ENCODE results near the gene HOATZ. TPM values are rescaled to one million over a fixed set of nuclear protein-coding genes. Genes with fewer than 3 reads are reported as not detected.

The HOATZ gene
- total RNA-seq, 1 donor from 2014 or later, result not detected

DNA sequence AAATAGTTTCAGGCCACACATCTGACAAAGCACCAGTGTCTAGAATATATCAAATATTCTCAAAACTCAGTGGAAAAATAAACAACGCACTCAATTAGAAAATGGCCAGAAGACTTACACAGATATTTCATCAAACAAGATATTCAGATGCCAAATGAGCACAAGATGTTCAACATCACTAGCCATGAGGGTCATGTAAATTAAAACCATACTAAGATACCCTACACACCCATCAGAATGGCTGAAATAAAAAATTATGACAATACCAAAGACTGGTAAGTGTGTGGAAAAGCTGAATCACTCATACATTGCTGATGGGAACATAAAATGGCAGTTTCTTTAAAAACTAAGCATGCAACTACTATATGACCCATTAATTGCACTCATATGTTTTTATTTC lies 24.1 kb upstream of the HOATZ start:
- peaks cover 2% of the 10 kb centered on the region for H3K36me3 Mint-ChIP-seq
- H3K27ac Mint-ChIP-seq, result no peak overlapping the region
- TF ChIP-seq, protein P1, sequence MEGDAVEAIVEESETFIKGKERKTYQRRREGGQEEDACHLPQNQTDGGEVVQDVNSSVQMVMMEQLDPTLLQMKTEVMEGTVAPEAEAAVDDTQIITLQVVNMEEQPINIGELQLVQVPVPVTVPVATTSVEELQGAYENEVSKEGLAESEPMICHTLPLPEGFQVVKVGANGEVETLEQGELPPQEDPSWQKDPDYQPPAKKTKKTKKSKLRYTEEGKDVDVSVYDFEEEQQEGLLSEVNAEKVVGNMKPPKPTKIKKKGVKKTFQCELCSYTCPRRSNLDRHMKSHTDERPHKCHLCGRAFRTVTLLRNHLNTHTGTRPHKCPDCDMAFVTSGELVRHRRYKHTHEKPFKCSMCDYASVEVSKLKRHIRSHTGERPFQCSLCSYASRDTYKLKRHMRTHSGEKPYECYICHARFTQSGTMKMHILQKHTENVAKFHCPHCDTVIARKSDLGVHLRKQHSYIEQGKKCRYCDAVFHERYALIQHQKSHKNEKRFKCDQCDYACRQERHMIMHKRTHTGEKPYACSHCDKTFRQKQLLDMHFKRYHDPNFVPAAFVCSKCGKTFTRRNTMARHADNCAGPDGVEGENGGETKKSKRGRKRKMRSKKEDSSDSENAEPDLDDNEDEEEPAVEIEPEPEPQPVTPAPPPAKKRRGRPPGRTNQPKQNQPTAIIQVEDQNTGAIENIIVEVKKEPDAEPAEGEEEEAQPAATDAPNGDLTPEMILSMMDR (IDR thresholded peaks at IDR 0.05; ENCODE audit: unreplicated experiment), result no peak
- H3K4me1 Mint-ChIP-seq, result no peaks in the 10 kb centered on the region
- H3K4me3 Mint-ChIP-seq, result no peak overlapping the region
- peaks cover 14% of the 10 kb centered on the region for H3K9me3 Mint-ChIP-seq
- H3K27me3 Mint-ChIP-seq (ENCODE audit: low read depth), result peaks cover 2% of the 10 kb centered on the region
- no peak for DNase-seq (ENCODE audit: low spot score in 2 of 2, unreplicated experiment in 2 of 2)

DNA sequence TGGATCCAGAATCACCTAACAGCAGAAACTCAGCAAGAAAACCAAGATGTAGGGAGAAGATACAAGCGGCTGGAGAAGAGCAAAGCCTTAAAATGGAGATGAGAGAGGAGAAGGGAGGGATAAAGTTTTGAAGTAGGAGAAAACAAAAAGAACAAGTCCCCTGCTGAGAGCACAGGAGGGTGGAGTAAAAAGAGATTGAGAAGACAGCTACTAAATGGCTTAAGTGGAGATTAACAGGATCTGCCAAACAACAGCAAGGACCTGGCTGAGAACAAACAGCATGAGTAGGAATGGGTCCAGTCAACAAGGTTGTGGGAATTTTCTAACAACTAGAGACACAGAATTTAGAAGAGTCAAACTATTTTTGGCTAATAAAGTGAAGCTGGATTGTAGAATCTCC lies 20.5 kb upstream of the HOATZ start:
- TF ChIP-seq, protein P1 (IDR thresholded peaks at IDR 0.05; ENCODE audit: unreplicated experiment), result no peak
- H3K9me3 Mint-ChIP-seq, result no peaks in the 10 kb centered on the region
- no peak overlapping the region for H3K4me3 Mint-ChIP-seq

DNA sequence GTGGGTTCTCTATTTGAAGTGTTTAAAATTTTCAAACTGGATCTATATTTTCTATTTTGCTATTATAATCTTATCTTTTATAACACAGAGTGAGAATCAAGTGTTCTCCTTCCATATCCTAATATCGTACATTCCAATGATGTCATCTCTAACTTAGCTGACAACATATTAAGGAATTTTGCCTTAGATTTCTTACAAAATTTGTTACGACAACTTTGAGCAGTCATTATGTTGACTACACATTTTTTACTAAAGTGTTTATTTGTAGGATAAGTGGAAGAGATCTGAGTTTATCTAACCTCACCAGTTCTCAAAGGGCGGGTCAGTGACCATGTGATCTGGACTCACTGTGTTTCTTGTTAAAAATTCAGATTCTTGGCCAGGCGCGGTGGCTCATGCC lies 15.1 kb upstream of the HOATZ start:
- H3K27ac Mint-ChIP-seq, result no peak overlapping the region
- H3K36me3 Mint-ChIP-seq, result no peaks in the 10 kb centered on the region
- no peaks in the 10 kb centered on the region for H3K4me1 Mint-ChIP-seq
- DNase-seq (ENCODE audit: low spot score in 2 of 2, unreplicated experiment in 2 of 2), result no peak
- H3K4me3 Mint-ChIP-seq, result no peak overlapping the region
- peaks cover 7% of the 10 kb centered on the region for H3K27me3 Mint-ChIP-seq (ENCODE audit: low read depth)
- no peaks in the 10 kb centered on the region for H3K9me3 Mint-ChIP-seq
- TF ChIP-seq, protein P1 (IDR thresholded peaks at IDR 0.05; ENCODE audit: unreplicated experiment), result no peak

More for the DNA sequence above, 20.5 kb upstream of the HOATZ start:
- no peak for DNase-seq (ENCODE audit: low spot score in 2 of 2, unreplicated experiment in 2 of 2)
- no peak overlapping the region for H3K27ac Mint-ChIP-seq
- H3K27me3 Mint-ChIP-seq (ENCODE audit: low read depth), result peaks cover 9% of the 10 kb centered on the region
- no peaks in the 10 kb centered on the region for H3K4me1 Mint-ChIP-seq
- no peaks in the 10 kb centered on the region for H3K36me3 Mint-ChIP-seq

DNA sequence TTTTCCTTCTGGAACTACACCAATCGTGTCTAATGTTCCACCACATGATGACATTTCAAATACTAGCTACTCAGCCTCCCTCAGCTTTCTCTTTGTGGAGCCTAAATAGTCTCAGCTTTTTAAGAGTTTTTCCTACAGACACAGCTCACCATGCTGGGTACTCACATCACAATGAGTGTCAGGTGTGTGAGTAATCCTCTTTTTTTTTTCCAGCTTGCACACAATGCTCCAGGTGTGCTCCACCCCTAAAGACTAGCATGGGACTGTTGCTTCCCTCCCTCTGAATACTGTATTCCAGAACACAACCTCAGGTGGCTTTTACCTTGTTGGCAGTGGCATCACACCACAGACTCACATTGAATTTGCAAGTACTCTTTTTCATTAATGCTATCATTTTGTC lies 14.1 kb upstream of the HOATZ start:
- H3K4me1 Mint-ChIP-seq, result no peaks in the 10 kb centered on the region
- H3K4me3 Mint-ChIP-seq, result no peak overlapping the region
- TF ChIP-seq, protein P1 (IDR thresholded peaks at IDR 0.05; ENCODE audit: unreplicated experiment), result no peak
- no peaks in the 10 kb centered on the region for H3K36me3 Mint-ChIP-seq
- H3K27me3 Mint-ChIP-seq (ENCODE audit: low read depth), result peaks cover 7% of the 10 kb centered on the region
- H3K27ac Mint-ChIP-seq, result no peak overlapping the region
- no peak for DNase-seq (ENCODE audit: low spot score in 2 of 2, unreplicated experiment in 2 of 2)
- peaks cover 7% of the 10 kb centered on the region for H3K9me3 Mint-ChIP-seq

DNA sequence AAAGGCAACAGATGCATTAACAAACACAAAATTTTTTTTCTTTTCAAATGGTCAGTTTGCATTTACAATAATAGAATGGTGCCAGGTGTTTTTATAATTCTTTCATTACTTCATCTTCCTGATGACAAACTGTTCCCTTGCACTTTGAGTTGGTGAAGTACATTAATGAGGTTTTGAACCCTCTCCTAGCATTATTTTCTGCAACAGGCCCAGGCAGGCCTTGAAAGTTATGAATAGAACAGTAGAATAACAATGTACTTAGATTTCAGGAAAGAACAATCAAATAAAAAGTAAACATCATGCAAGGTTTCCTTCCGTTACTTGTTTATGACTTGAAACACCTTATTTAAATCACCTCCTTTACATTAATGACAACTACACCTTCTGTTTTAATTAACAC lies 12.0 kb upstream of the HOATZ start:
- Mint-ChIP-seq H3K27me3 (ENCODE audit: low read depth) (peaks cover 8% of the 10 kb centered on the region), H3K36me3 (no peaks in the 10 kb centered on the region), H3K9me3 (peaks cover 9% of the 10 kb centered on the region), H3K27ac (no peak overlapping the region), H3K4me1 (no peaks in the 10 kb centered on the region), H3K4me3 (no peak overlapping the region)
- TF ChIP-seq, protein P1 (IDR thresholded peaks at IDR 0.05; ENCODE audit: unreplicated experiment), result no peak
- DNase-seq (ENCODE audit: low spot score in 2 of 2, unreplicated experiment in 2 of 2), result no peak

DNA sequence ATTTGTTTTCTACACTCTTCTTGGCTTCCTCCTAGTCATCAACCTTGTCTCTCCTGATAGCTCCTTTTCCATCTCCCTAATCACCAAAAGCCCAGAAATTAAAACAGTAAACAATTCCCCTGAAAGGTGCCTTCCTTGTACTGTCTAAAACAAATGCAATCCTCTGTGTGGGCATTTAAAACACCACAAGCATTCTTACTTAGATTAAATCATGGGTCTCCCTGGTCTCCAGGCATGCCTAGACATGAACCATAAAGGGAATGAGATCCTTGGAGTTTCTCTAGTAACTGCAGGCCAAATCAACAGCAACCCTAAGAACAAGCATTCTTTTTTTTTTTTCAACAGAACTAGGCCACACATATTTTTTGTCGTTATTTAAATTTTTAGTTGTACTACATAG lies 4.3 kb upstream of the HOATZ start:
- Mint-ChIP-seq H3K4me3 (no peak overlapping the region), H3K9me3 (peaks cover 14% of the 10 kb centered on the region), H3K4me1 (peaks cover 10% of the 10 kb centered on the region), H3K27ac (peak overlapping the region; percentile 54), H3K36me3 (no peaks in the 10 kb centered on the region), H3K27me3 (ENCODE audit: low read depth) (peaks cover 43% of the 10 kb centered on the region)
- TF ChIP-seq, protein P1 (IDR thresholded peaks at IDR 0.05; ENCODE audit: unreplicated experiment), result no peak
- no peak for DNase-seq (ENCODE audit: low spot score in 2 of 2, unreplicated experiment in 2 of 2)
